Body of pancreas (tissue), 4 donors: ENCODE measurements around the gene MRPL36. TPM values are rescaled to one million over a fixed set of nuclear protein-coding genes. Genes with fewer than 3 reads are reported as not detected.

Experiments used
- ATAC-seq: fragments of 150-250 bp; one replicate; pipeline ENCODE4 v1.9.1; 2016
- DNase-seq, 4 donors: peaks; one replicate each; pipeline ENCODE4 v3.0.0-alpha.2; 2019
- H3K27ac ChIP-seq, 4 donors: fragments of 200-600 bp; sonication (generic); 1 replicate in 3 of 4; 2 replicates in 1 of 4; pipeline versions ENCODE4 v1.5.1 to v1.6.1; 2016 to 2019; ENCODE audit warnings: mild to moderate bottlenecking in 1 of 4, mixed read lengths in 1 of 4, moderate library complexity in 1 of 4
- H3K27me3 ChIP-seq, 2 donors: fragments of 200-600 bp; sonication (generic); one replicate each; pipeline ENCODE4 v1.6.0; 2016; ENCODE audit warnings: mild to moderate bottlenecking in 1 of 2
- H3K36me3 ChIP-seq, 2 donors: fragments of 200-600 bp; sonication (generic); replicated peaks in 1 of 2; 2 replicates each; pipeline ENCODE4 v1.5.1; 2016; ENCODE audit warnings: low read depth in 2 of 2; ENCODE audit not compliant: insufficient read depth in 1 of 2
- H3K4me1 ChIP-seq: fragments of 200-600 bp; sonication (generic); one replicate; pipeline ENCODE4 v1.6.0; 2016
- H3K4me3 ChIP-seq, 2 donors: fragments of 200-600 bp; sonication (generic); 1 replicate in 1 of 2; 2 replicates in 1 of 2; pipeline ENCODE4 v1.5.1; 2016 to 2019
- H3K9me3 ChIP-seq, 3 donors: fragments of 200-600 bp; sonication (generic); 1 replicate in 2 of 3; 2 replicates in 1 of 3; pipeline ENCODE4 v1.5.1; 2016
- POLR2A ChIP-seq, 3 donors: fragments of 450-650 bp; IDR thresholded peaks; one replicate each; pipeline ENCODE4 v1.6.1; 2016; ENCODE audit warnings: antibody characterized with exemption in 3 of 3, mild to moderate bottlenecking in 2 of 3
- WGBS, 2 donors: methylation state at CpG; one replicate each; pipeline ENCODE4 v1.1.5; 2017; 5-methylcytosine and 5-hydroxymethylcytosine counted together
- intact Hi-C: fragments of 100-400 bp; cut with DNase I; formaldehyde crosslinking; loops from one replicate; pipeline ENCODE4 v1.15.1; 2023
- total RNA-seq, 2 donors: library from RNA; depleted of rRNA; stranded (reverse); fragments of >200 nt; gene quantifications; one replicate each; pipeline ENCODE4 v1.1.0, GENCODE V29; 2016
- TF ChIP-seq, protein P1 (sequence below), 7 experiments: fragments of 450-650 bp in 4 of 7; fragments of 200-600 bp in 3 of 7; sonication (generic) in 3 of 7; IDR thresholded peaks; one replicate each; pipeline ENCODE4 v1.5.1; 2016 to 2019; ENCODE audit warnings: antibody characterized with exemption in 7 of 7

The MRPL36 gene
- total RNA-seq, 2 donors from 2014 or later, result 4.9 to 16.3 TPM

DNA sequence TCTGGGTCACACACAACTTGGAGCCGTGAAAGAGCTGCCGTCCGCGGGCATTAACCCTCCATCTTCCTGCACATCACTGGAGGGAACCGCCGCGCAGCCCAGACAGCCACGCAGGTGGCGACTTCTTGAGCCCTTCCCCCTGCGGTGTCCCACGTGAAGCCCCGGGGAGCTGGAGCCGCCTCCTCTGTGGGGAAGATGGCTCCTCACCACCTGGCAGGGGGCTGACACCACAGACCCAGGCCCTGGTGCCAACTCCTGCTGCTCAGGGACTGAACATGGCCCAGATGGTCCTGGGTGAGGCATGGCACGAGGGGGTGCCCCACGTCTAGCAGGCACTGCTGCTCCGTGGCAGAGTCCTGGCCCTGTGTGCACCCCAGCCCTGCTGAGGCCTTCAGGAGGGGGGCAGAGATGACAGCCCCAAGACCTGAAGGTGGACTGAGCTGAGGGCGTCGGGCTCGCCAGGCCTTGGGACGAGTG is 40.5 kb upstream of the MRPL36 start:
- Histone ChIP-seq H3K4me1 (no peaks in the 10 kb centered on the region), H3K9me3 (no peaks in the 10 kb centered on the region), H3K27ac (no peak overlapping the region), H3K27me3 (no peaks in the 10 kb centered on the region), H3K4me3 (no peak overlapping the region), H3K36me3 (no peaks in the 10 kb centered on the region)
- 65 to 74% methylated on average over 9 to 20 of the region's 20 CpGs for WGBS, 2 donors
- intact Hi-C loops, result no loop called here
- DNase-seq (no peak), ATAC-seq (no peak)
- TF ChIP-seq, protein P1, sequence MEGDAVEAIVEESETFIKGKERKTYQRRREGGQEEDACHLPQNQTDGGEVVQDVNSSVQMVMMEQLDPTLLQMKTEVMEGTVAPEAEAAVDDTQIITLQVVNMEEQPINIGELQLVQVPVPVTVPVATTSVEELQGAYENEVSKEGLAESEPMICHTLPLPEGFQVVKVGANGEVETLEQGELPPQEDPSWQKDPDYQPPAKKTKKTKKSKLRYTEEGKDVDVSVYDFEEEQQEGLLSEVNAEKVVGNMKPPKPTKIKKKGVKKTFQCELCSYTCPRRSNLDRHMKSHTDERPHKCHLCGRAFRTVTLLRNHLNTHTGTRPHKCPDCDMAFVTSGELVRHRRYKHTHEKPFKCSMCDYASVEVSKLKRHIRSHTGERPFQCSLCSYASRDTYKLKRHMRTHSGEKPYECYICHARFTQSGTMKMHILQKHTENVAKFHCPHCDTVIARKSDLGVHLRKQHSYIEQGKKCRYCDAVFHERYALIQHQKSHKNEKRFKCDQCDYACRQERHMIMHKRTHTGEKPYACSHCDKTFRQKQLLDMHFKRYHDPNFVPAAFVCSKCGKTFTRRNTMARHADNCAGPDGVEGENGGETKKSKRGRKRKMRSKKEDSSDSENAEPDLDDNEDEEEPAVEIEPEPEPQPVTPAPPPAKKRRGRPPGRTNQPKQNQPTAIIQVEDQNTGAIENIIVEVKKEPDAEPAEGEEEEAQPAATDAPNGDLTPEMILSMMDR (IDR thresholded peaks at IDR 0.05), result no peak

DNA sequence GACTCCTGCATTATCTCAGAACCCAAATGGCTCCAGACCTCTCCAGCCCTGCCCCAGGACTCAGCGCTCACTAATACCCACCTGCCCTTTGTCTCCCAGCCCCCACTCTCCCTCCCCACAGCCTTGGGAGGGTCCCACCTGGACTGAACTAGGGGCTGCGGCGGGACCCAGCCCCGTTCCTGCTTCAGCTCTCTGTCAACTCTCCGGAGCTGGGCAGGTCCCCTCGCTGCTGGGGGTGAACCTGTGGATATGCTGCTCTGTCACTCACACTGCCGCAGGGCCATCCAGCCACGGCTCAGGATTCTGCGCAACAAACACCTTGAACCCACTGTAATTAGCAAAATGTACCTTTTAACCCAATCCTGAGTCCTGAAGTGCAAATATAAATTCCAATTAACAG is 38.4 kb upstream of the MRPL36 start:
- H3K36me3 ChIP-seq, result no peaks in the 10 kb centered on the region
- H3K27me3 ChIP-seq, result no peaks in the 10 kb centered on the region
- DNase-seq (no peak), ATAC-seq (no peak)
- intact Hi-C loops, result no loop called here
- no peaks in the 10 kb centered on the region for H3K9me3 ChIP-seq
- H3K4me3 ChIP-seq, result no peak overlapping the region
- no peak overlapping the region for H3K27ac ChIP-seq
- H3K4me1 ChIP-seq, result no peaks in the 10 kb centered on the region
- no peak for TF ChIP-seq POLR2A (IDR thresholded peaks at IDR 0.05)
- TF ChIP-seq, protein P1 (IDR thresholded peaks at IDR 0.05), result no peak
- 83 to 84% methylated on average over 5 to 9 of the region's 9 CpGs for WGBS, 2 donors

DNA sequence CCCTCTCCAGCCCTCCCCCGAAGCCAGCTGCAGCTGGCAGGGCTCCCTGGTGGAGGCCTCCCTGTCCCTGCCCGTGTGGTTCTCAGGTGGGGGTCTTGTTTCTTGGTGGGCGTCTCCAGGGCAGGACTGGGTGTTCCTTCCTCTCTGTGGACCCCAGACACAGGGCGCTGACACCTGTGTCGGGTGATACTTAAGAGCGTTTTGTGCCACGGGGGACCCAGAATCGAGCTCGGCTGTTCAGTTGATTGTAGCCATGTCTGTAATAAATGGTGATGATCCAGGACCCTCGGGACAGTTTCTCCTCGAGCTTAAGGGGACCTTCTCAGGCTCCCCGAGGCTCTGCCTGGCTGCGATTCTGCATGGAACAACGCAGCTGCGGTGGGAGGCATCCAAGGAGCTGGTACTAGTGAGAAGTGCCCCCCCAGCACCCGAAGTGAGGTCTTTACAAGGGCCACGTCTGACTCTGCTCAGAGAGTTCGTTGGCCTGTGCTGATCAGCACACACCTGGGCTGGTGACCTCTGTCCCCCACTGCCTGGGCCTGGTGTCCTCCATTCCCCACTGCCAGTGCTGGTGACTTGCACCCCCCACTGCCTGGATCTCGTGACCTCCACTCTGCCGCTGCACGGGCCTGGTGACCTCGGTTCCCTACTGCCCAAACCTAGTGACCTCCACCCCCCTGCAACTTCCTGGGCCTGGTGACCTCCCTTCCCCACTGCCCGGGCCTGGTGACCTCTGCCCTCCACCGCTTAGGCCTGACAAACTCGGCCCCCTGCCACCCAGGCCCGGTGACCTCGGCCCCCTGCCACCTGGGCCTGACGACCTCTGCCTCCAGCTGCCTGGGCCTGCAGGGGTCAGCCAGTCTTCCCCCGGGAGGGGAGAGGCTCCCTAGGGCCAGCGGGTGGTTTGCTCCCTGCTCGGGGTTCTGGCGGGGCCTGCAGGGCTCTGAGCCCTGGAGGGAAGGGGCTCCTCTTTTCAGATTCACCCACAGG is 37.5 kb upstream of the MRPL36 start:
- Histone ChIP-seq H3K4me1 (no peaks in the 10 kb centered on the region), H3K36me3 (no peaks in the 10 kb centered on the region), H3K9me3 (no peaks in the 10 kb centered on the region), H3K27me3 (no peaks in the 10 kb centered on the region), H3K4me3 (no peak overlapping the region), H3K27ac (no peak overlapping the region)
- ATAC-seq (no peak), DNase-seq (no peak)
- TF ChIP-seq, protein P1 (IDR thresholded peaks at IDR 0.05), result no peak
- no peak for TF ChIP-seq POLR2A (IDR thresholded peaks at IDR 0.05)
- intact Hi-C loops, result no loop called here
- 69 to 70% methylated on average over 20 to 32 of the region's 32 CpGs for whole genome bisulfite sequencing, 2 donors

DNA sequence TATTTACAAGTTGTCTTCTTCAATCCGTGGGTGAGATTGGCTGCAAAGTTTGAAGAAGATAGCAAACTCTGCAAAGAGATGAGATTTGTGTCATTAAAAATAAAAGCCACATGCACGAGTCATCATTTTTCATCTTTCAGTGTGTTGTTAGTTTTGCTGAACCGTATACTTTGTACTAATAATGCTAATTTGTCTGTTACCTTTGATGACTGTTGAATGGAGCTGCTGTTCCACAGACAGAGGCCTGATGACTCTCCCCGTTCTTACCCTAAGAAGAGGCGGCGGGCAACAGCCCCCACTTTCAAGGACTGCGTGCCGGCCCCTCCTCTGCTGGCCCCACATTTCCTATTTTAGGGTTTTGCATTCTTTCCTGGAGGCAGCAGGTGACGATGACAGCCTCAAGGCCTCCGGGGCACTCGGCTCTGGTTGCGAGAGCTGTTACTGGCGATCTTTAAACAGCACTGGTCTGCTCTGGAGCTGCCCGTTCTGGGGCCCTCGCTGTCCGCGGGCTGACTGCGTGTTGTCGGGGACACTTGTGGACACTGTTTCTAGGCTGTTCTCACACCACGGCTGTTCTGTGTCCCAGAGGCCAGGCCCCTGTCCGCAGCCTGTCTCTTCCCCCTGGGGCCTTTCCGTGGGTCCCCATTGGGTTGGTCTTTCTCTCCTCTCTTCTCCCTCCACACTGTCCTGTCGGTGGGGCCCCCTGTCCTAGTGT is 36.7 kb upstream of the MRPL36 start:
- TF ChIP-seq POLR2A (IDR thresholded peaks at IDR 0.05), result no peak
- TF ChIP-seq, protein P1 (IDR thresholded peaks at IDR 0.05), result no peak
- DNase-seq (no peak), ATAC-seq (no peak)
- WGBS, 2 donors, result 30 to 38% methylated on average over 21 to 23 of the region's 23 CpGs
- intact Hi-C loops, result no loop called here
- H3K36me3 ChIP-seq, result no peaks in the 10 kb centered on the region
- H3K27ac ChIP-seq, result no peak overlapping the region
- H3K9me3 ChIP-seq, result no peaks in the 10 kb centered on the region
- H3K4me3 ChIP-seq, result no peak overlapping the region
- no peaks in the 10 kb centered on the region for H3K4me1 ChIP-seq
- H3K27me3 ChIP-seq, result no peaks in the 10 kb centered on the region
